GM12874 (cell line): ENCODE data around the gene GJD3.

Source experiments
- CTCF ChIP-seq: IDR thresholded peaks from 2 replicates; pipeline ENCODE4 v1.5.1; 2011; ENCODE audit warnings: low read depth, mild to moderate bottlenecking, control low read depth, low read length, moderate library complexity; ENCODE audit not compliant: insufficient read depth

The GJD3 gene

GRCh38 chr17:40331743-40332641 is 32.5 kb downstream of the GJD3 start:
- TF ChIP-seq CTCF, result no peak

- TF ChIP-seq CTCF, result no peak
Observed at GRCh38 chr17:40330850-40331470, 33.6 kb downstream of the GJD3 start.

- no peak for TF ChIP-seq CTCF
Observed at GRCh38 chr17:40329839-40330794, 34.4 kb downstream of the GJD3 start.

GRCh38 chr17:40328386-40328766 is 36.2 kb downstream of the GJD3 start:
- no peak for TF ChIP-seq CTCF

GRCh38 chr17:40327735-40328385 is 36.7 kb downstream of the GJD3 start:
- no peak for TF ChIP-seq CTCF

GRCh38 chr17:40327244-40327729 is 37.2 kb downstream of the GJD3 start:
- no peak for TF ChIP-seq CTCF

- no peak for TF ChIP-seq CTCF
Observed at GRCh38 chr17:40326832-40327199, 37.7 kb downstream of the GJD3 start.
